ACC112 (cell line): ENCODE results near the gene A1BG.
"Not testable (repeated sequence)": the region's sequence is repeated elsewhere in the genome, so short reads cannot be mapped to it uniquely, and the experiment has no call there.

Experiments used
- H2AFZ ChIP-seq: fragments of 200-600 bp; sonication (generic); one replicate; pipeline ENCODE4 v1.6.0; 2017; ENCODE audit warnings: antibody characterized with exemption, low read length; ENCODE audit not compliant: unreplicated experiment
- H3K27ac ChIP-seq: fragments of 200-600 bp; sonication (generic); 2 replicates; pipeline ENCODE4 v1.5.1; 2014; ENCODE audit warnings: low read depth, mild to moderate bottlenecking, antibody characterized with exemption, low read length, moderate library complexity
- H3K27me3 ChIP-seq: fragments of 200-600 bp; sonication (generic); 2 replicates; pipeline ENCODE4 v1.6.1; 2014; ENCODE audit warnings: mild to moderate bottlenecking, antibody characterized with exemption, low read length, moderate library complexity, mixed read lengths; ENCODE audit not compliant: insufficient read depth
- H3K36me3 ChIP-seq: fragments of 200-600 bp; sonication (generic); 2 replicates; pipeline ENCODE4 v1.6.1; 2016; ENCODE audit warnings: mild to moderate bottlenecking, antibody characterized with exemption, low read length, moderate library complexity, mixed read lengths; ENCODE audit not compliant: insufficient read depth
- H3K4me1 ChIP-seq: fragments of 200-600 bp; sonication (generic); one replicate; pipeline ENCODE4 v1.6.1; 2016; ENCODE audit warnings: low read length, mixed read lengths; ENCODE audit not compliant: insufficient read depth, unreplicated experiment, control insufficient read depth
- H3K4me3 ChIP-seq: fragments of 200-600 bp; sonication (generic); 2 replicates; pipeline ENCODE4 v1.5.1; 2014; ENCODE audit warnings: mild to moderate bottlenecking, low read depth, low read length
- H3K79me2 ChIP-seq: fragments of 200-600 bp; sonication (generic); one replicate; pipeline ENCODE4 v1.6.0; 2016; ENCODE audit warnings: low read length; ENCODE audit not compliant: control insufficient read depth, unreplicated experiment, insufficient read depth

Gene A1BG

GRCh38 chr19:58328999-58329398, 24.3 kb downstream of the A1BG start:
- no peak overlapping the region for H3K27ac ChIP-seq
- H3K27me3 ChIP-seq: no peaks in the 10 kb centered on the region
- H3K4me1 ChIP-seq: peaks cover 9% of the 10 kb centered on the region
- H3K36me3 ChIP-seq: no peaks in the 10 kb centered on the region
- H3K79me2 ChIP-seq: peaks cover 34% of the 10 kb centered on the region
- no peak overlapping the region for H2AFZ ChIP-seq
- no peak overlapping the region for H3K4me3 ChIP-seq

GRCh38 chr19:58326914-58327726, 26.2 kb downstream of the A1BG start, which contains the start of gene ZSCAN22:
Gene ZSCAN22, plus strand, starts transcription at chr19:58326994. Its CDS starts 7,809 bp downstream, at chr19:58334803.
- H2AFZ ChIP-seq: peak within 1 kb of the TSS; percentile 88
- H3K4me1 ChIP-seq: peaks cover 9% of the 10 kb centered on the region
- no peaks in the 10 kb centered on the region for H3K36me3 ChIP-seq
- H3K27ac ChIP-seq: peak within 1 kb of the TSS; percentile 68
- H3K4me3 ChIP-seq: peak within 1 kb of the TSS; percentile 92
- no peaks in the 10 kb centered on the region for H3K27me3 ChIP-seq
- H3K79me2 ChIP-seq: peaks cover 34% of the 10 kb centered on the region

- H3K4me3 ChIP-seq: peak overlapping the region; percentile 92
- H3K4me1 ChIP-seq: peaks cover 9% of the 10 kb centered on the region
- H3K27ac ChIP-seq: no peak overlapping the region
- peak overlapping the region; percentile 46 for H2AFZ ChIP-seq
- no peaks in the 10 kb centered on the region for H3K36me3 ChIP-seq
- peaks cover 34% of the 10 kb centered on the region for H3K79me2 ChIP-seq
- H3K27me3 ChIP-seq: no peaks in the 10 kb centered on the region
Observed at GRCh38 chr19:58326501-58326913, 26.8 kb downstream of the A1BG start.

- Histone ChIP-seq H3K4me1 (peaks cover 6% of the 10 kb centered on the region), H3K36me3 (no peaks in the 10 kb centered on the region), H3K27me3 (no peaks in the 10 kb centered on the region), H3K27ac (no peak overlapping the region), H2AFZ (no peak overlapping the region), H3K79me2 (peaks cover 32% of the 10 kb centered on the region), H3K4me3 (peak overlapping the region; percentile 92)
Observed at GRCh38 chr19:58325311-58326022, 27.8 kb downstream of the A1BG start.

- no peak overlapping the region for H3K27ac ChIP-seq
- no peaks in the 10 kb centered on the region for H3K27me3 ChIP-seq
- no peak overlapping the region for H3K4me3 ChIP-seq
- H2AFZ ChIP-seq: no peak overlapping the region
- no peaks in the 10 kb centered on the region for H3K79me2 ChIP-seq
- no peaks in the 10 kb centered on the region for H3K4me1 ChIP-seq
- peaks cover 9% of the 10 kb centered on the region for H3K36me3 ChIP-seq
Observed at GRCh38 chr19:58319241-58319640, 34.1 kb downstream of the A1BG start.

- no peaks in the 10 kb centered on the region for H3K4me1 ChIP-seq
- no peak overlapping the region for H3K4me3 ChIP-seq
- H3K36me3 ChIP-seq: peaks cover 15% of the 10 kb centered on the region
- H3K27me3 ChIP-seq: no peaks in the 10 kb centered on the region
- H3K79me2 ChIP-seq: no peaks in the 10 kb centered on the region
- H3K27ac ChIP-seq: no peak overlapping the region
- H2AFZ ChIP-seq: no peak overlapping the region
Observed at GRCh38 chr19:58318297-58318696, 35.0 kb downstream of the A1BG start.

GRCh38 chr19:58317476-58318072, 35.7 kb downstream of the A1BG start:
- no peak overlapping the region for H3K27ac ChIP-seq
- no peak overlapping the region for H2AFZ ChIP-seq
- no peaks in the 10 kb centered on the region for H3K4me1 ChIP-seq
- H3K4me3 ChIP-seq: no peak overlapping the region
- H3K79me2 ChIP-seq: no peaks in the 10 kb centered on the region
- no peaks in the 10 kb centered on the region for H3K27me3 ChIP-seq
- H3K36me3 ChIP-seq: peaks cover 18% of the 10 kb centered on the region

- H3K36me3 ChIP-seq: peaks cover 32% of the 10 kb centered on the region
Observed at GRCh38 chr19:58315580-58315979, 37.7 kb downstream of the A1BG start.

GRCh38 chr19:58311345-58311865, 41.9 kb downstream of the A1BG start:
- H3K27me3 ChIP-seq: no peaks in the 10 kb centered on the region

More at GRCh38 chr19:58315580-58315979, 37.7 kb downstream of the A1BG start:
- H3K4me1 ChIP-seq: no peaks in the 10 kb centered on the region
- H3K27ac ChIP-seq: no peak overlapping the region
- H2AFZ ChIP-seq: no peak overlapping the region
- no peaks in the 10 kb centered on the region for H3K79me2 ChIP-seq
- H3K4me3 ChIP-seq: no peak overlapping the region
- H3K27me3 ChIP-seq: no peaks in the 10 kb centered on the region

GRCh38 chr19:58310685-58311084, 42.6 kb downstream of the A1BG start:
- H3K36me3 ChIP-seq: peaks cover 56% of the 10 kb centered on the region
- H3K4me3 ChIP-seq, H3K4me1 ChIP-seq, H3K27ac ChIP-seq, H2AFZ ChIP-seq, H3K27me3 ChIP-seq: not testable (repeated sequence)
- H3K79me2 ChIP-seq: peaks cover 12% of the 10 kb centered on the region

More at GRCh38 chr19:58311345-58311865, 41.9 kb downstream of the A1BG start:
- H3K4me3 ChIP-seq: no peak overlapping the region
- no peak overlapping the region for H3K27ac ChIP-seq
- peaks cover 3% of the 10 kb centered on the region for H3K4me1 ChIP-seq
- no peak overlapping the region for H2AFZ ChIP-seq
- H3K79me2 ChIP-seq: peaks cover 5% of the 10 kb centered on the region
- H3K36me3 ChIP-seq: peaks cover 56% of the 10 kb centered on the region
